Gastrocnemius medialis (tissue), 4 donors: ENCODE data around the gene BCL2L12. TPM values are rescaled to one million over a fixed set of nuclear protein-coding genes. Genes with fewer than 3 reads are reported as not detected.
"Not testable (repeated sequence)": the region's sequence is repeated elsewhere in the genome, so short reads cannot be mapped to it uniquely, and the experiment has no call there.

Source experiments
- ATAC-seq, 2 donors: fragments of 150-250 bp; one replicate each; pipeline ENCODE4 v1.9.1; 2016
- DNase-seq, 2 donors: peaks; one replicate each; pipeline ENCODE4 v3.0.0-alpha.2; 2019
- H3K27ac ChIP-seq, 4 donors: fragments of 200-600 bp; sonication (generic); 1 replicate in 1 of 4; 2 replicates in 3 of 4; pipeline ENCODE4 v1.5.1; 2016 to 2018; ENCODE audit warnings: mild to moderate bottlenecking in 2 of 4, moderate library complexity in 1 of 4
- H3K27me3 ChIP-seq, 3 donors: fragments of 200-600 bp; sonication (generic) in 2 of 3; 1 replicate in 1 of 3; 2 replicates in 2 of 3; pipeline versions ENCODE4 v1.5.1 to v1.6.0; 2016 to 2019; ENCODE audit warnings: mild to moderate bottlenecking in 1 of 3, moderate library complexity in 1 of 3
- H3K36me3 ChIP-seq, 2 donors: fragments of 200-600 bp; sonication (generic) in 1 of 2; one replicate each; pipeline ENCODE4 v1.5.1; 2017 to 2018
- H3K4me1 ChIP-seq, 2 donors: fragments of 200-600 bp; sonication (generic) in 1 of 2; one replicate each; pipeline ENCODE4 v1.5.1; 2016 to 2017; ENCODE audit warnings: mild to moderate bottlenecking in 2 of 2
- H3K4me3 ChIP-seq, 4 donors: fragments of 200-600 bp; sonication (generic) in 3 of 4; 1 replicate in 1 of 4; 2 replicates in 3 of 4; pipeline ENCODE4 v1.5.1; 2016 to 2019; ENCODE audit warnings: mild to moderate bottlenecking in 2 of 4
- H3K9me3 ChIP-seq, 3 donors: fragments of 200-600 bp; sonication (generic) in 2 of 3; 1 replicate in 1 of 3; 2 replicates in 2 of 3; pipeline ENCODE4 v1.5.1; 2016 to 2019
- POLR2A ChIP-seq, 2 donors: fragments of 450-650 bp; IDR thresholded peaks; one replicate each; pipeline ENCODE4 v1.6.1; 2017; ENCODE audit warnings: antibody characterized with exemption in 2 of 2, mild to moderate bottlenecking in 2 of 2, moderate library complexity in 2 of 2
- in situ Hi-C, 4 donors: fragments of 200-750 bp; cut with MboI; loops; one replicate each; pipeline versions ENCODE4 v1.15.0 to v1.8.0; 2017; ENCODE audit warnings: low sequenced_read_pairs in 4 of 4
- intact Hi-C: fragments of 100-400 bp; cut with DNase I; formaldehyde crosslinking; loops from one replicate; pipeline ENCODE4 v1.15.1; 2023; ENCODE audit warnings: low total_unique reads
- microRNA-seq, 2 donors: library from miRNA; unstranded; fragments of <30 nt; microRNA quantifications; one replicate each; pipeline ENCODE4, GENCODE V29; 2016; ENCODE audit warnings: borderline replicate concordance in 2 of 2
- total RNA-seq, 4 donors: library from RNA; depleted of rRNA; stranded (reverse); fragments of >200 nt; gene quantifications; one replicate each; pipeline versions ENCODE4 v1.1.0 to v1.2.3, GENCODE V29; 2016
- TF ChIP-seq, protein P1 (sequence below), 5 experiments: fragments of 450-650 bp in 3 of 5; fragments of 200-600 bp in 2 of 5; sonication (generic) in 2 of 5; IDR thresholded peaks in 4 of 5; conservative IDR thresholded peaks in 1 of 5; 1 replicate in 4 of 5; 2 replicates in 1 of 5; pipeline ENCODE4 v1.5.1; 2016 to 2019; ENCODE audit warnings: antibody characterized with exemption in 5 of 5, mild to moderate bottlenecking in 3 of 5, moderate library complexity in 3 of 5

Gene BCL2L12
- total RNA-seq, 4 donors from 2014 or later: 10.7 to 12.9 (median 11.8) TPM

DNA sequence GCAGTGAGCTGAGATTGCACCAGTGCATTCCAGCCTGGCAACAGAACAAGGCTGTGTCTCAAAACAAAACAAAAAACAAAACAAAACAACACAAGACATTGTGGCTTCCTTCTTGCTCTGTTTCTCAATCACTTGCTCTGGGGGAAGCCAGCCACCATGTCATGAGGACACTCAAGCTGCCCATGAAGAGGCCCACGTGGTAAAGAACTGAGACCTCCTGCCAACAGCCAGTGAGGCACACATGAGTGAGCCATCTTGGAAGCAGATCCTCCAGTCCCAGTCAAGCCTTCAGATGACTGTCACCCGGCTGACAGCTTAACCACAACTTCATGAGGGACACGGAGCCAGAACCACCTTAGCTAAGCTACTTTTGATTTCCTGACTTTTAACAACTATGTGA, 50.4 kb downstream of the BCL2L12 start:
- no peak for ATAC-seq
- H3K4me3 ChIP-seq: no peak overlapping the region
- DNase-seq: no peak
- H3K27me3 ChIP-seq: no peaks in the 10 kb centered on the region
- H3K36me3 ChIP-seq: no peaks in the 10 kb centered on the region
- no peaks in the 10 kb centered on the region for H3K4me1 ChIP-seq
- no peak overlapping the region for H3K27ac ChIP-seq
- in situ Hi-C loops: no loop called here
- no peaks in the 10 kb centered on the region for H3K9me3 ChIP-seq
- TF ChIP-seq POLR2A (IDR thresholded peaks at IDR 0.05): no peak
- TF ChIP-seq, protein P1, sequence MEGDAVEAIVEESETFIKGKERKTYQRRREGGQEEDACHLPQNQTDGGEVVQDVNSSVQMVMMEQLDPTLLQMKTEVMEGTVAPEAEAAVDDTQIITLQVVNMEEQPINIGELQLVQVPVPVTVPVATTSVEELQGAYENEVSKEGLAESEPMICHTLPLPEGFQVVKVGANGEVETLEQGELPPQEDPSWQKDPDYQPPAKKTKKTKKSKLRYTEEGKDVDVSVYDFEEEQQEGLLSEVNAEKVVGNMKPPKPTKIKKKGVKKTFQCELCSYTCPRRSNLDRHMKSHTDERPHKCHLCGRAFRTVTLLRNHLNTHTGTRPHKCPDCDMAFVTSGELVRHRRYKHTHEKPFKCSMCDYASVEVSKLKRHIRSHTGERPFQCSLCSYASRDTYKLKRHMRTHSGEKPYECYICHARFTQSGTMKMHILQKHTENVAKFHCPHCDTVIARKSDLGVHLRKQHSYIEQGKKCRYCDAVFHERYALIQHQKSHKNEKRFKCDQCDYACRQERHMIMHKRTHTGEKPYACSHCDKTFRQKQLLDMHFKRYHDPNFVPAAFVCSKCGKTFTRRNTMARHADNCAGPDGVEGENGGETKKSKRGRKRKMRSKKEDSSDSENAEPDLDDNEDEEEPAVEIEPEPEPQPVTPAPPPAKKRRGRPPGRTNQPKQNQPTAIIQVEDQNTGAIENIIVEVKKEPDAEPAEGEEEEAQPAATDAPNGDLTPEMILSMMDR (IDR thresholded peaks at IDR 0.05 in 4 of 5, conservative IDR thresholded peaks at IDR 0.05 in 1 of 5): no peak
- intact Hi-C loops: loop anchor here (2.0 to 5.0 kb wide), 2 partner anchors 51 to 93 kb away; partner anchors contain the start of gene AP2A1

DNA sequence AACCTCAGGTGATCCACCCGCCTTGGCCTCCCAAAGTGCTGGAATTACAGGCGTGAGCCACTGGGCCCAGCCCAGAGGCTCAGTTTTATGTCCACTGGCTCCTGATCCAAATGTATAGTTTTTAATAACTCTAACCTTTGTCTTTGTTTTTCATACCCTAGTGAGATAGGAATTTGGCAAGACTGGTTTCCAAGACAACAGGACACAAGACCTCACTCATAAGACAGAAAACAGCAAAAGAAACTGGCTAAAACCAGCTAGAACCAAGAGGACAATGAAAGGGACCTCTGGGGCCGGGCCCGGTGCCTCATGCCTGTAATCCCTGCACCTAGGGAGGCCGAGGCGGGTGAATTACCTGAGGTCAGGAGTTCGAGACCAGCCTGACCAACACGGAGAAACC, 52.8 kb downstream of the BCL2L12 start:
- intact Hi-C loops (loop anchor here (5.0 kb wide), 1 partner anchor 49 kb away; the partner anchor contains the start of gene AP2A1), in situ Hi-C loops (no loop called here)
- ATAC-seq: no peak
- no peaks in the 10 kb centered on the region for H3K9me3 ChIP-seq
- H3K4me1 ChIP-seq: no peaks in the 10 kb centered on the region
- H3K27ac ChIP-seq: no peak overlapping the region
- TF ChIP-seq, protein P1 (IDR thresholded peaks at IDR 0.05 in 4 of 5, conservative IDR thresholded peaks at IDR 0.05 in 1 of 5): no peak
- no peak for TF ChIP-seq POLR2A (IDR thresholded peaks at IDR 0.05)
- H3K36me3 ChIP-seq: no peaks in the 10 kb centered on the region
- H3K27me3 ChIP-seq: no peaks in the 10 kb centered on the region
- no peak overlapping the region for H3K4me3 ChIP-seq
- DNase-seq: no peak

DNA sequence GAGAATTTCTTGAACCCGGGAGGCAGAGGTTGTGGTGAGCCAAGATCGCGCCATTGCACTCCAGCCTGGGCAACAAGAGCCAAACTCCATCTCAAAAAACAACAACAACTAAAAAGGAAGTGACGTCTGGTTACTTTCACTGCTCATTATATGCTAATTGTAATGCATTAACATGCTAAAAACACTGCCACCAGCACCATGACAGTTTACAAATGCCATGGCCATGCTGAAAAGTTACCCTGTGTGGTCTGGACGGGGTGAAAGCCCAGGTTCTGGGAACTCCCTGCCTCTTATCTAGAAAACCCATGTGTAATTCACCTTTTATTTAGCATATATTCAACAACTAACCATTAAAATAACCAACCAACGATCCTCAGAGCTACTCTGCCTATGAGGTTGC, 53.3 kb downstream of the BCL2L12 start:
- H3K4me1 ChIP-seq: no peaks in the 10 kb centered on the region
- H3K27me3 ChIP-seq: no peaks in the 10 kb centered on the region
- H3K36me3 ChIP-seq: no peaks in the 10 kb centered on the region
- TF ChIP-seq POLR2A (IDR thresholded peaks at IDR 0.05): no peak
- TF ChIP-seq, protein P1 (IDR thresholded peaks at IDR 0.05 in 4 of 5, conservative IDR thresholded peaks at IDR 0.05 in 1 of 5): no peak
- in situ Hi-C loops: no loop called here
- ATAC-seq (no peak), DNase-seq (no peak)
- no peaks in the 10 kb centered on the region for H3K9me3 ChIP-seq
- no peak overlapping the region for H3K4me3 ChIP-seq
- no peak overlapping the region for H3K27ac ChIP-seq
- intact Hi-C loops: loop anchor here (5.0 kb wide), 1 partner anchor 48 kb away; the partner anchor contains the start of gene AP2A1

DNA sequence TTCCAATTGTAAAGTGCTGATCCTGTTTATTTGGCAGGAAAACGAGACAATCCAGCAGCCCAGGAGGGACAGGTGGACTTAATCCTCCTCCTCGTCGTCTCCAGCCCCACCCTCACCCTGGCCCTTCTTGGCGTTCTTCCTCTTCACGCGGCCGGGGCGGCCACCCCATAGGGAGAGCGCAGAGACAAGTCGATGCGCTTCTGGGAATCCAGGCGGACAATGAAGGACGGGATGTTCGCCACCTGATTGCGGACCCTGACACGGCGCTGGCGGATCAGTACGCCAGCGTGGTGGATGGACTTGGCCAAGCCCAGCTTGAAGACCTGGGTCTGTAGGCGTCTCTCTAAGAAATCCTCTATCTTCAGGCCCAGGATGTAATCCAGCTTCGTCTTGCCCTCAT, 53.7 kb downstream of the BCL2L12 start:
- in situ Hi-C loops, H3K27ac ChIP-seq, H3K27me3 ChIP-seq, ATAC-seq, H3K4me1 ChIP-seq, H3K4me3 ChIP-seq, H3K9me3 ChIP-seq, DNase-seq, H3K36me3 ChIP-seq: not testable (repeated sequence)
- intact Hi-C loops: loop anchor here (5.0 kb wide), 1 partner anchor 48 kb away; the partner anchor contains the start of gene AP2A1

Small RNAs within 50 kb of the gene (microRNA-seq; reads per million reads assigned to microRNA genes)
- gene MIR5088: 0 to 4.7 reads per million in 2 donors

Other genes starting within 250 kb of the BCL2L12 start
- not detected for gene PTH2, start 242.5 kb upstream of the BCL2L12 start, total RNA-seq
- gene GFY, start 240.5 kb upstream of the BCL2L12 start, total RNA-seq: not detected
- gene SLC17A7, start 224.4 kb upstream of the BCL2L12 start, total RNA-seq: 1 to 10 TPM in 1 of 4 donors, under 1 TPM in 3; 0.24 to 1.6 (median 0.33) TPM
- 100 to 1,000 TPM in 1 of 4 donors, 10 to 100 TPM in 3; 41.9 to 107 (median 79.0) TPM for gene PIH1D1, start 214.1 kb upstream of the BCL2L12 start, total RNA-seq
- 10 to 100 TPM in 2 of 4 donors, 1 to 10 TPM in 2; 8.0 to 12.6 (median 9.9) TPM for gene ALDH16A1, start 212.7 kb upstream of the BCL2L12 start, total RNA-seq
- gene FLT3LG, start 191.7 kb upstream of the BCL2L12 start, total RNA-seq: 1 to 10 TPM in 3 of 4 donors, under 1 TPM in 1; 0.91 to 2.7 (median 1.2) TPM
- 1,000 to 10,000 TPM; 1,565 to 2,260 (median 1,899) TPM for gene RPL13A, start 178.3 kb upstream of the BCL2L12 start, total RNA-seq
- 1,000 to 10,000 TPM; 2,509 to 3,015 (median 2,721) TPM for gene RPS11, start 169.5 kb upstream of the BCL2L12 start, total RNA-seq
- 10 to 100 TPM; 54.8 to 68.2 (median 59.7) TPM for gene FCGRT, start 153.3 kb upstream of the BCL2L12 start, total RNA-seq
- gene RCN3, start 137.9 kb upstream of the BCL2L12 start, total RNA-seq: 10 to 100 TPM in 2 of 4 donors, 1 to 10 TPM in 2; 1.2 to 11.7 (median 7.6) TPM
- gene NOSIP, start 85.4 kb upstream of the BCL2L12 start, total RNA-seq: 10 to 100 TPM; 62.4 to 92.8 (median 78.9) TPM
- gene PRRG2, start 84.6 kb upstream of the BCL2L12 start, total RNA-seq: 1 to 10 TPM in 3 of 4 donors, not detected in 1; 1.4 to 4.6 (median 3.8) TPM
- 1 to 10 TPM; 3.4 to 7.7 (median 3.8) TPM for gene PRR12, start 74.8 kb upstream of the BCL2L12 start, total RNA-seq
- 10 to 100 TPM; 12.4 to 26.2 (median 24.2) TPM for gene RRAS, start 25.8 kb upstream of the BCL2L12 start, total RNA-seq
- 10 to 100 TPM; 13.7 to 36.1 (median 32.9) TPM for gene SCAF1, start 23.7 kb upstream of the BCL2L12 start, total RNA-seq
- gene IRF3, start 76 bp upstream of the BCL2L12 start, total RNA-seq: 10 to 100 TPM; 11.0 to 18.6 (median 13.7) TPM
- 100 to 1,000 TPM; 190 to 242 (median 229) TPM for gene PRMT1, start 11.3 kb downstream of the BCL2L12 start, total RNA-seq
- 1 to 10 TPM in 3 of 4 donors, not detected in 1; 1.0 to 2.1 (median 1.4) TPM for gene ADM5, start 23.7 kb downstream of the BCL2L12 start, total RNA-seq
- gene CPT1C, start 25.2 kb downstream of the BCL2L12 start, total RNA-seq: under 1 TPM in 3 of 4 donors, not detected in 1; 0.26 to 0.97 (median 0.73) TPM
- gene TSKS, start 97.4 kb downstream of the BCL2L12 start, total RNA-seq: under 1 TPM in 2 of 4 donors, not detected in 2; 0.13 to 0.16 TPM
- gene AP2A1, start 101.1 kb downstream of the BCL2L12 start, total RNA-seq: 100 to 1,000 TPM in 3 of 4 donors, 10 to 100 TPM in 1; 94.2 to 142 (median 131) TPM
- 10 to 100 TPM; 14.2 to 35.5 (median 26.0) TPM for gene FUZ, start 147.4 kb downstream of the BCL2L12 start, total RNA-seq
- gene MED25, start 152.4 kb downstream of the BCL2L12 start, total RNA-seq: 100 to 1,000 TPM in 1 of 4 donors, 10 to 100 TPM in 3; 46.6 to 105 (median 78.7) TPM
- gene PTOV1, start 185.2 kb downstream of the BCL2L12 start, total RNA-seq: 10 to 100 TPM; 77.6 to 88.2 (median 87.0) TPM
- gene PNKP, start 201.6 kb downstream of the BCL2L12 start, total RNA-seq: 10 to 100 TPM; 14.9 to 43.4 (median 21.1) TPM
- 10 to 100 TPM; 23.8 to 56.8 (median 43.4) TPM for gene AKT1S1, start 211.4 kb downstream of the BCL2L12 start, total RNA-seq
- 10 to 100 TPM; 48.7 to 84.3 (median 66.4) TPM for gene TBC1D17, start 211.8 kb downstream of the BCL2L12 start, total RNA-seq
- gene IL4I1, start 231.0 kb downstream of the BCL2L12 start, total RNA-seq: 1 to 10 TPM in 1 of 4 donors, under 1 TPM in 1, not detected in 2; 0.15 to 1.1 TPM